Lower leg skin (tissue), 4 donors: Measurements from ENCODE around the gene CCDC85C. TPM values are rescaled to one million over a fixed set of nuclear protein-coding genes. Genes with fewer than 3 reads are reported as not detected.

Experiments used
- DNase-seq, 2 donors: peaks; one replicate each; pipeline ENCODE4 v3.0.0-alpha.2; 2019; ENCODE audit warnings: low spot score in 2 of 2
- H3K4me3 ChIP-seq: fragments of 200-600 bp; sonication (generic); 2 replicates; pipeline ENCODE4 v1.5.1; 2017; ENCODE audit warnings: mild to moderate bottlenecking, low read depth; ENCODE audit not compliant: poor library complexity, severe bottlenecking
- CTCF ChIP-seq, 3 donors: fragments of 450-650 bp; IDR thresholded peaks; one replicate each; pipeline ENCODE4 v1.5.1; 2016; ENCODE audit warnings: antibody characterized with exemption in 3 of 3, mild to moderate bottlenecking in 3 of 3, moderate library complexity in 2 of 3
- POLR2A ChIP-seq, 2 donors: fragments of 450-650 bp; IDR thresholded peaks; one replicate each; pipeline ENCODE4 v1.6.1; 2016 to 2017; ENCODE audit warnings: antibody characterized with exemption in 2 of 2, mild to moderate bottlenecking in 1 of 2, moderate library complexity in 1 of 2
- WGBS, 2 donors: methylation state at CpG; one replicate each; pipeline ENCODE4 v1.1.5; 2018; 5-methylcytosine and 5-hydroxymethylcytosine counted together
- intact Hi-C: fragments of 100-400 bp; cut with DNase I; formaldehyde crosslinking; loops from one replicate; pipeline ENCODE4 v1.15.0; 2023; ENCODE audit warnings: low total_unique reads
- total RNA-seq, 4 donors: library from RNA; depleted of rRNA; stranded (reverse); fragments of >200 nt; gene quantifications; one replicate each; pipeline ENCODE4 v1.1.0, GENCODE V29; 2016

Gene CCDC85C
- total RNA-seq, 4 donors from 2014 or later: 17.2 to 47.7 (median 33.3) TPM

GRCh38 chr14:99560403-99560802 is 43.6 kb downstream of the CCDC85C start:
- H3K4me3 ChIP-seq: no peak overlapping the region
- intact Hi-C loops: no loop called here
- 93 to 97% methylated on average over 13 of the region's 13 CpGs for WGBS, 2 donors
- no peak for DNase-seq
- TF ChIP-seq POLR2A (IDR thresholded peaks at IDR 0.05): no peak
- no peak for TF ChIP-seq CTCF (IDR thresholded peaks at IDR 0.05)

- DNase-seq: no peak
- 88 to 92% methylated on average over 16 of the region's 16 CpGs for WGBS, 2 donors
- no peak overlapping the region for H3K4me3 ChIP-seq
- intact Hi-C loops: no loop called here
- TF ChIP-seq CTCF (IDR thresholded peaks at IDR 0.05) (no peak), POLR2A (IDR thresholded peaks at IDR 0.05) (no peak)
Measured at GRCh38 chr14:99559286-99559990, 44.6 kb downstream of the CCDC85C start.

- intact Hi-C loops: no loop called here
- no peak for DNase-seq
- no peak overlapping the region for H3K4me3 ChIP-seq
- TF ChIP-seq CTCF (IDR thresholded peaks at IDR 0.05) (no peak), POLR2A (IDR thresholded peaks at IDR 0.05) (no peak)
- WGBS, 2 donors: 92 to 96% methylated on average over 10 of the region's 10 CpGs
Measured at GRCh38 chr14:99556134-99556791, 47.7 kb downstream of the CCDC85C start.

- DNase-seq: no peak
- TF ChIP-seq CTCF (IDR thresholded peaks at IDR 0.05): no peak
- TF ChIP-seq POLR2A (IDR thresholded peaks at IDR 0.05): no peak
- intact Hi-C loops: no loop called here
- 73 to 80% methylated on average over 9 of the region's 9 CpGs for WGBS, 2 donors
- no peak overlapping the region for H3K4me3 ChIP-seq
Measured at GRCh38 chr14:99554757-99555531, 49.1 kb downstream of the CCDC85C start.

- intact Hi-C loops: no loop called here
- no peak for DNase-seq
- no peak overlapping the region for H3K4me3 ChIP-seq
- 74 to 79% methylated on average over 11 to 12 of the region's 12 CpGs for WGBS, 2 donors
- TF ChIP-seq CTCF (IDR thresholded peaks at IDR 0.05) (no peak), POLR2A (IDR thresholded peaks at IDR 0.05) (no peak)
Measured at GRCh38 chr14:99554184-99554583, 49.8 kb downstream of the CCDC85C start.
